ENCODE results near the gene VAT1.
"Not testable (repeated sequence)": the region's sequence is repeated elsewhere in the genome, so short reads cannot be mapped to it uniquely, and the experiment has no call there.

Gene VAT1

GRCh38 chr17:43021741-43022512, at the start of gene VAT1:
VAT1 (minus strand) TSS chr17:43022385; CDS start chr17:43022322, 63 bp downstream.
- DNase-seq (ENCODE audit: low read depth, low spot score), result peak; percentile 38

DNA sequence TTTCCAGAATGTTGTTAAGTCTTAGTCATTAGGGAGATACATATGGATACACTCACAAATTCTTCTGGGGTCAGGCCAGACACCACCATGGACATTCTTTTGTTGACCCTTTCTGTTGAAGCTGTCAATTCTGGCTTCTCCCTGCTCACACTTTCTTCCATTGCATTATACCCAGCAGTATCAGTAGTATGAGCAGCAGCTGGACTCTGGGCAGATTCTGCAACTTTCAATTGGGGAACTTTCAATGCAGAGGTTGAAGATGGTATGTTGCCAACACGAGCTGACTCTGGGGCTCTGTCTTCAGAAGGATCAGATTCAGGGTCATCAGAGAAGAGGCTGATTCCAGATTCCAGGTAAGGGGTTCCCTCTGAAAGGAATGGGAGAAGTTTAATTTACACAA, 48.7 kb upstream of the VAT1 start:
- DNase-seq (ENCODE audit: low read depth, low spot score), result no peak

DNA sequence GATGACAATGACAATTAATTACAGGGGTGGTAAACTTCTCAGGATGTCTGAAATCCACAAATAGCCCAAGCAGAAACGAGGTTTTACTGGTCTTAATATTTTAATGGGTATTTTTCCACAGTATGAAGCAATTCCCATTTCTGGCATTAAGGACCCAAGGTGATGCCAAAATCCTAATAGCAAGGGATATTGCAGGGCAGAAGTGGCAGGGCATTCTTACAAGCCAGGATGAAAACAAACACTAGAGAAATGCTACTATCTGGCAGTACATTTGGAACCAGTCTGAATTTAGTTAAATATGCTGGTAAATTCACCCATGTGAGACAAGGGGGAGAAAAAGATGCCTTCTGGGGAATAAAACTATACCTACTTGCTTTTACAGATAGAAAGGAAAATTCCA, 48.1 kb upstream of the VAT1 start:
- no peak for DNase-seq (ENCODE audit: low read depth, low spot score)

GRCh38 chr17:43069368-43069898, 47.2 kb upstream of the VAT1 start:
- DNase-seq (ENCODE audit: low read depth, low spot score), result no peak

GRCh38 chr17:43068570-43069367, 46.6 kb upstream of the VAT1 start:
- no peak for DNase-seq (ENCODE audit: low read depth, low spot score)

DNA sequence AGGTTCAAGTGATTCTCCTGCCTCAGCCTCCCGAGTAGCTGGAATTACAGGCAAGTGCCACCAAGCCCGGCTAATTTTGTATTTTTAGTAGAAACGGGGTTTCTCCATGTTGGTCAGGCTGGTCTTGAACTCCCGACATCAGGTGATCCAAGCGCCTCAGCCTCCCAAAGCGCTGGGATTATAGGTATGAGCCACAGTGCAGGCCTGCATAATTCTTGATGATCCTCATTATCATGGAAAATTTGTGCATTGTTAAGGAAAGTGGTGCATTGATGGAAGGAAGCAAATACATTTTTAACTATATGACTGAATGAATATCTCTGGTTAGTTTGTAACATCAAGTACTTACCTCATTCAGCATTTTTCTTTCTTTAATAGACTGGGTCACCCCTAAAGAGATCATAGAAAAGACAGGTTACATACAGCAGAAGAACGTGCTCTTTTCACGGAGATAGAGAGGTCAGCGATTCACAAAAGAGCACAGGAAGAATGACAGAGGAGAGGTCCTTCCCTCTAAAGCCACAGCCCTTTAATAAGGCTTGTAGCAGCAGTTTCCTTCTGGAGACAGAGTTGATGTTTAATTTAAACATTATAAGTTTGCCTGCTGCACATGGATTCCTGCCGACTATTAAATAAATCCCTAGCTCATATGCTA, 40.9 kb upstream of the VAT1 start:
- DNase-seq (ENCODE audit: low read depth, low spot score), result no peak

DNA sequence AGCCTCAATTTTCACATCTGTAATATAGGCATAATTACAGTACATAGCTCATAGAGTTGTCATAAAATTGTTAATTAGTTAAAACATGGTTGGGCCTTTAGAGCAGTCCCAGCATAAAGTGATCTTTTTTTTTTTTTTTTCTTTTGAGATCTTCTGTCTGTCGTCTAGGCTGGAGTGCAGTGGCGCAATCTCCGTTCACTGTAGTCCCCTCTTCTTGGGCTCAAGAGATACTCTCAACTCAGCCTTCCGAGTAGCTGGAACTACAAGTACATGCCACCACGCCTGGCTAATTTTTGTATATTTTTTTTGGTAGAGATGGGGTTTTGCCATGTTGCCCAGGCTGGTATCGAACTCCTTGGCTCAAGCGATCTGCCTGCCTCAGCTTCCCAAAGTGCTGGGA, 33.9 kb upstream of the VAT1 start:
- DNase-seq (ENCODE audit: low read depth, low spot score), result no peak

GRCh38 chr17:43053008-43053407, 30.8 kb upstream of the VAT1 start:
- not testable (repeated sequence) for DNase-seq (ENCODE audit: low read depth, low spot score)

GRCh38 chr17:43051969-43052368, 29.8 kb upstream of the VAT1 start:
- DNase-seq (ENCODE audit: low read depth, low spot score), result no peak

DNA sequence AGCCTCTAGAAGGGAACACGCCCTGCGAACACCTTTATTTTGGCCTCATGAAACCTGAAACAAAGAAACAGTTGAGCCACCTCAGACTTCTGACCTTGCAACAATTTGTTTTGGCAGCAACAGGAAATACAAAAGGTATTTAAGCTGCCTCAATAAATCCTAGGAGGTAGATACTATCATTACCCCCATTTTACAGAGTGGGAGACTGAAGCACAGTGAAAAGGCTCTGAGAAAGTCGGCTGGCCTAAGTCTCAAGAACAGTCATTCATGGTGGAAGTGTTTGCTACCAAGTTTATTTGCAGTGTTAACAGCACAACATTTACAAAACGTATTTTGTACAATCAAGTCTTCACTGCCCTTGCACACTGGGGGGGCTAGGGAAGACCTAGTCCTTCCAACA, 21.8 kb upstream of the VAT1 start:
- DNase-seq (ENCODE audit: low read depth, low spot score), result no peak

GRCh38 chr17:43043307-43043706, 21.1 kb upstream of the VAT1 start:
- DNase-seq (ENCODE audit: low read depth, low spot score), result no peak

DNA sequence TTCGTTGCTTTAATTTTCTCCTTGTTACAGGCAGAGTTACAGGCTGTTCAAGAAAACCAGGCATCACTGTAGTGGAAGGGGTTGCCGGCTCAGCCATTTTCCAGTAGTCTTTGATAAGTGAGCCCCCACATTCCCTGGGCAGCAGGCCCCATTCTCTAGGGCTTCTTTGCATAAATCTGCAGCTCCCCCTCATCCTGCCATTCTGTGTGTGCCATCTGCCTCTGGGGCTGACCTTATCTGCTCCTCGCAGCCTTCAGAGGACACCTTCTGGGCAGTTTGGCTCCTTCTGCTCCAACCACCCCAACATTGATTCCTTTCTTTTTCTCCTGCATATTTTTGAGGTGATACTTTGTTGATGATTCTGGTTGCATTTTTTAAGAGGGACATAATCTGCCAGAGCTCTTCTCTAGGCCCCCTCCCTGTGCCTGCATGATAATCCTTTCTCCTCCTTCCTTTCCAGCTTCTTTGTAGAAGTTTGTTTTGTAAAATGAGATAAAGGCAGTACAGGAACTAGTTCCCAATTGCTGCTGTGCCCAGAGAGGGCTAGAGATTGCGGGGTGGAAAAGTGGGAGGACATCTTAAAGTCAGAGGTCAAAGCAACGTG, 19.9 kb upstream of the VAT1 start:
- DNase-seq (ENCODE audit: low read depth, low spot score), result no peak

DNA sequence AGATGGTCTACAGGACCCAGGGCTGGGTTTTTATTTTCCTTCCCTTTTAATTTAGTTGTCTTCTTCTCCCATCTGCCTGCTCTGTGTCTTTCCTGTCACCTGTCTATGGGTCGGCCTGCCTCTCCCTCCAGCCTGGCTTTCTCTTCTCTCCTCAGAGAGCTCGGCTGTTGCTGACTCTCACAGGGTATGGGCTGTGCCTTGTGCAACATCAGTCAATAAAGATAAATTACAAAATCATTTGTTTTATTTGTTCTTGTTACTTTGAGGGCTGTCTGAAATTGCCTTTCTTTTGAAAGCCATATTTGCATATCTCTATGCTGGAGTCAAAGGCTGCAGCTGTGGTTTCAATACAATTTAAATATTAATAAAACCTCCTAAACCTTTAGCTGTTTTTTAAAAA, 18.5 kb upstream of the VAT1 start:
- DNase-seq (ENCODE audit: low read depth, low spot score), result no peak

GRCh38 chr17:43039646-43040045, 17.5 kb upstream of the VAT1 start:
- no peak for DNase-seq (ENCODE audit: low read depth, low spot score)

DNA sequence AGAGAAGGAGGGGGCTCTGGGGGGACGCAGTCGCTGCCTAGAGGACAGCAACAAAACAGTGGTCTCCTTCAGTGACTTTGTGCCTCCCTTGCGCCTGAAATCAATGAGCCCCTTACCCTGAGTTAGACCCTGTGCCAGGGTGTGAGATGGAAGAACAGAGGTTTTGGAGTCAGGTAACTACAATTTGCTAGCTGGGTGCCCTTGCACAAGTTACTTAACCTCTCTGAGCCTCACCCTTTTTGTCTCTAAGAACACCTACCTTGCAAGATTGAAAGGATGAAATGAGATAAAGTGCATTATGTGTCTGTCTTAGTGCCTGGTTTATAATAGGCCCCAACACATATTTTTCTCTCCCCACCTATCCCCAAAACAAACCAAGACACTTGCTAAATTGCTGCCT, 12.7 kb upstream of the VAT1 start:
- DNase-seq (ENCODE audit: low read depth, low spot score), result no peak

DNA sequence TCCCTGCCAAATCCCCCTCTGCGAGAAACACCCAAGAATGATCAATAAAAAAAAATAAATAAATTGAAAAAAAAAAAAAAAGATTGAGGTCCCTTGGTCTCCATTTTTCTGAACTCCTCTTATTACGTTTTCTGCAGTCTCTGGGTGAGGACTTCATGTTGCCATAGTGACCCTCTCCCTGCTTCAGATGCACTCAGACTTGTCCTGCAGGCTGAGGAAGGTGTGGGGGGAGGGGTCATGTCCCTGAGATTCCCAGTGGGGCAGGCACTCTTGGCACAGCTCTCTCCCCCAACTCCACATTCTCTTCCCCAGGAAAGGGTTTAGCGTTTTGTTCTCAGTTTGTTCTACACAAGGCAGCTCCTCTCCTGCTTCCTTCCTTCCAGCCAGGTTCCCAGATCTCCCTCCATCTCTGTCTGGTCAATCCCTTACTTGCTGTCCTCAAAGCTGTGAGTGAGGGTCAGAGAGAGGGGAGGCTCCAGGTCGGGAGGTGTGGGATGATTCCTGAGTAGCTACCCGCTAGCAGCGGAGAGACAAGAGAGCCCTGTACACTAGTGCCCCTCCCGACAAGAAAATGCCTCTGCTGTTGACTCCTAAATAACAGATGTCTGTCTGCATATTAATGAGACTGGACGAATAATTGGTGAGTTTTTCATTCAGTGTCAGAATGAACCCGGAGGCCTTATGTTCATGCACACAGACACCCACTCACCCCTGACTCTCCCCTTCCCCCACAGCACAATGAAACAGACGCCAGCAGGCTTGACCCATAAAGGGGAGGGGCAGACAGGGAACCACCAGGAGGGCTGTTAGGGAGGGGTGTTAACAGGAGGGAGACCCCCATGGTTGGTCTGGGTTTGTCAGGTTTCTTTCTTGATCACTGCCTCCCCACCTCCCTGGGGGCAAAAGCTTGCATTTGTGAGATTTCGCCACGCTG, 12.0 kb upstream of the VAT1 start:
- no peak for DNase-seq (ENCODE audit: low read depth, low spot score)

GRCh38 chr17:43031666-43032065, 9.5 kb upstream of the VAT1 start:
- DNase-seq (ENCODE audit: low read depth, low spot score), result no peak

DNA sequence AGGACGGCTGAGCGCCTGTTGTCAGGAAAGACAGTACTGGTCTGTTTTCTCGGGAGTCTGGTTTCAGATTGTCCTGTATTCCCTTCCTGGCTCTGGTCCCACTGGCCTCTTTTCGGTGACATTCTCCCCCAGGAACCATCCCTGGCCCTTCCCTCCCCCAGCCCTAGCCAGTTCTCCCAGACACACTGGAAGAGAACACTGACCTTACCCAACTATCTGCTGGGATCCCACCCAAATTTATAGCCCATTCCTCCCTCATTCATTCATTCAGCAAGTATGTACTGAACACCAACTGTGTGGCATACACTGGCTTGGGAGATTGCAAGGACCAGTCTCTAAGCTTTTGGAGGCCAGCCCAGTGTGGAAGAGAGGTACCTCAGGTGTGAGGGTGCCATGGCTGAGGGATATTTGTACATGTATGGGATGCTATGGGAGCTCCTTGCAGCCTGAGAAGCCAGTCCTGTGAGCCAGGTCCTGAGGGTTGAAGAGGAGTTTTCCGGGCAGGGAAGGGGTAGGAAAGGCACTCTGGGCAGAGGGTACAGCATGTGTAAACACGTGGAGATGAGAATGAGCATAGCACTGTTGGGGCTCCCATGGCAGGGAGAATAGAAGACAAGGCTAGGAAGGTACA, 8.1 kb upstream of the VAT1 start:
- no peak for DNase-seq (ENCODE audit: low read depth, low spot score)

GRCh38 chr17:43028221-43028861, 6.2 kb upstream of the VAT1 start:
- DNase-seq (ENCODE audit: low read depth, low spot score), result no peak
